Central memory CD8-positive, alpha-beta T cell (primary cell): Measurements from ENCODE around the gene MAML3.

Experiments
- ATAC-seq: fragments of 150-1000 bp; cut with Tn5 transposase; replicated peaks from 2 replicates; pipeline ENCODE4 v1.10.0; 2022; ENCODE audit warnings: mild to moderate bottlenecking, moderate FRiP score, moderate number of reproducible peaks; ENCODE audit not compliant: poor library complexity, severe bottlenecking; ENCODE audit errors: extremely low read depth
- DNase-seq, 2 donors: peaks; one replicate each; pipeline ENCODE4 v3.0.0; 2021; ENCODE audit warnings: low spot score in 2 of 2
- H3K27ac Mint-ChIP-seq: one replicate; pipeline ENCODE4 v1.8.0; 2022; ENCODE audit warnings: low read depth, mild to moderate bottlenecking, moderate library complexity, mixed read lengths
- H3K27me3 Mint-ChIP-seq: one replicate; pipeline ENCODE4 v1.8.0; 2022; ENCODE audit warnings: mixed read lengths
- H3K36me3 Mint-ChIP-seq: one replicate; pipeline ENCODE4 v1.8.0; 2022; ENCODE audit warnings: mild to moderate bottlenecking, moderate library complexity, mixed read lengths; ENCODE audit not compliant: insufficient read depth
- H3K4me1 Mint-ChIP-seq: one replicate; pipeline ENCODE4 v1.8.0; 2022; ENCODE audit warnings: mixed read lengths
- H3K4me3 Mint-ChIP-seq: one replicate; pipeline ENCODE4 v1.8.0; 2022; ENCODE audit warnings: mild to moderate bottlenecking, moderate library complexity, mixed read lengths
- H3K9me3 Mint-ChIP-seq: one replicate; pipeline ENCODE4 v1.8.0; 2022; ENCODE audit warnings: mixed read lengths

The MAML3 gene

GRCh38 chr4:140172960-140173359 lies 19.0 kb upstream of the MAML3 start:
- no peak overlapping the region for H3K27ac Mint-ChIP-seq
- DNase-seq (no peak), ATAC-seq (no peak)
- no peaks in the 10 kb centered on the region for H3K4me1 Mint-ChIP-seq
- H3K9me3 Mint-ChIP-seq = no peaks in the 10 kb centered on the region
- no peaks in the 10 kb centered on the region for H3K36me3 Mint-ChIP-seq
- peaks cover 35% of the 10 kb centered on the region for H3K27me3 Mint-ChIP-seq
- H3K4me3 Mint-ChIP-seq = no peak overlapping the region

DNA sequence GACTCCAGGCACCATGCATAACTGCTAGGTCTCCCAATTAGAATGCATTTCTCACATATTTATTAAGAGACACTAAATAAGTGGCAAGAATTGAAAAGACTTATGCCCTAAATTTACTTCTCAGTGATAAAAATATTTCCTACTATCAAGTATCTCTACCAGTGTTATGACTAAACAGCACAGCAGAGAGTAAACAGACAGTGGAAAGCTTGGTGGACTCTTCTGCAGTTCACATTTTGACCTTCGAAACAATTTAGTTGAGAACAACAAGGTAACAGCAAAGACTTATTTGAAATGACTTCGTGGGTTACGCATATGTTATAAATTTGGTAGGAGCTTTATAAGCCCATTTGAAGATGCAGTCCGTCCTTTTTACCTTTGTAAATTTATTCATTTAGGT lies 16.3 kb upstream of the MAML3 start:
- ATAC-seq = no peak
- DNase-seq = no peak
- H3K27ac Mint-ChIP-seq = no peak overlapping the region
- H3K27me3 Mint-ChIP-seq = peaks cover 9% of the 10 kb centered on the region
- no peaks in the 10 kb centered on the region for H3K4me1 Mint-ChIP-seq
- no peak overlapping the region for H3K4me3 Mint-ChIP-seq
- H3K36me3 Mint-ChIP-seq = no peaks in the 10 kb centered on the region
- no peaks in the 10 kb centered on the region for H3K9me3 Mint-ChIP-seq

- ATAC-seq (no peak), DNase-seq (no peak)
- no peaks in the 10 kb centered on the region for H3K4me1 Mint-ChIP-seq
- no peaks in the 10 kb centered on the region for H3K27me3 Mint-ChIP-seq
- H3K27ac Mint-ChIP-seq = no peak overlapping the region
- no peaks in the 10 kb centered on the region for H3K36me3 Mint-ChIP-seq
- no peaks in the 10 kb centered on the region for H3K9me3 Mint-ChIP-seq
- H3K4me3 Mint-ChIP-seq = no peak overlapping the region
Measured at GRCh38 chr4:140168936-140169335, 15.0 kb upstream of the MAML3 start.

GRCh38 chr4:140168474-140168873 lies 14.5 kb upstream of the MAML3 start:
- Mint-ChIP-seq H3K36me3 (no peaks in the 10 kb centered on the region), H3K4me1 (no peaks in the 10 kb centered on the region), H3K4me3 (no peak overlapping the region), H3K27me3 (peaks cover 5% of the 10 kb centered on the region), H3K27ac (no peak overlapping the region), H3K9me3 (no peaks in the 10 kb centered on the region)
- DNase-seq = no peak
- ATAC-seq = no peak

DNA sequence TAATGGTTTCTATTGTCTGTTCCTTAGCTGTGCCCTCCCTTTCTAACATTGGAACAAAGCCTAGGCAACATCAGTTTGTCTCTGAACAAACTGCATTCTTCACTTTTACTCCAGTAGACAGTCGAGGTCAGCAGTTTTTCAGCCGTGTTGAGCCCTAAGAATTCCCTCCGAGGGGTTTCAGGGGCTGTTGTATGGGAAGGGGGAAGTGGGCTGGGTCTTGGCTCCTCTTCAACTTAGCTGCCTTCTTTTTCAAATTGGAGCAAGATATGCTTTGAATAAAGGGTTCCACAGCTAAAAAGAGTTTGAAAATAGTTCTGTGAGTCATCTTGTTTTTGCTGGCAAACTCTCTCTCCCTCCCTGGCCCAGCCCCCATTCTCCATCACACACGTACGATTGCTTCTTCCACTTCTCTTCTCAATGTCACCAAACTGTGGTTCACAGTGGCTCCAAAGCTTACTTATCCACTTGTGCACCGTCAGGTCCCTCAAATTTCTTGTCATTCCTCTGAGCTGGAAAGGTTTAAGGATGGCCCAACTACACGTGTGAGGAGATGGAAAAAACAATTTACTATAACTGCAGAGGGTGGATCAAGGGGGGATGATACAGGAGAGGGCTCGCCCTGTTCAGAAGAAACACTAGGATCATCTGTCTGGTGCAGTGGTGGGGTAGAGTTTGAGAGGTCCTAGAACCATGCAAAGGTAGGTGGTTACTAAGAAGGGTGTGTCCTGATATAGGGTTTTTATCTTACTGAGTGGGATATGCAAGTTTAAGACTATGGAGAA lies 9.2 kb upstream of the MAML3 start:
- H3K27me3 Mint-ChIP-seq = peaks cover 11% of the 10 kb centered on the region
- no peak overlapping the region for H3K27ac Mint-ChIP-seq
- no peaks in the 10 kb centered on the region for H3K9me3 Mint-ChIP-seq
- H3K4me1 Mint-ChIP-seq = no peaks in the 10 kb centered on the region
- no peaks in the 10 kb centered on the region for H3K36me3 Mint-ChIP-seq
- no peak overlapping the region for H3K4me3 Mint-ChIP-seq
- DNase-seq (no peak), ATAC-seq (no peak)

- DNase-seq (no peak), ATAC-seq (no peak)
- Mint-ChIP-seq H3K27ac (no peak overlapping the region), H3K36me3 (no peaks in the 10 kb centered on the region), H3K9me3 (no peaks in the 10 kb centered on the region), H3K4me1 (no peaks in the 10 kb centered on the region), H3K4me3 (no peak overlapping the region), H3K27me3 (peaks cover 11% of the 10 kb centered on the region)
Measured at GRCh38 chr4:140162596-140162995, 8.6 kb upstream of the MAML3 start.

DNA sequence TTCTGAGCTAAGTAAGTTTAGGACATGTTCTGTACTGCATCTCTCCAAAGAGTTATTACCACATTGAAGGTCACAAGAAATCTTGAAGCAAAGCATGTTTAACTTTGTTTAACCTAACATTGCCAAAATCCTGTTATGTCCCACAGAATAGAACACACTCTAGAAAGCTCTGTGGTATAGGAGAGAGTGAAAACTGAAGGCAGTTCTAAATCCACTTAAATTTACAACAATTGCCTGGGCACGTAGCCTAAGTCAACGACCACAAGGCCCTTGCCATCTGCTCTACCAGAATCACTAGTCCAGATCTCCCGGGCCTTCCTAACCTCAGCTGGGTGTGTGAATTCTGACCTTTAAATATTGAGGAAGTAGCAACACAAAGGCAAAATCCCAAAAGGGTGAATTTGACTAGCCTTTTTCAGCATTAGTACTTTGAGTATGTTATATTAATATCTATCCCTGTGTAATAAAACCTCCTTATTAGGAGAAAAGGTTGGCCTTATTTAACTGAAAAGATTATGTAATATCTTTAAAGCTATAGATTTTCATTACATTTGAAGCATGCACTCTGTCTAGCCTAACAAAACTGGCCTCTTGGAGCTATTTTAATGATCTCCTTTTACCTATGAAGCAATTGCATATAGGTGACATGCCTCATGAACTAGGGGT lies 4.5 kb upstream of the MAML3 start:
- ATAC-seq (no peak), DNase-seq (no peak)
- peaks cover 21% of the 10 kb centered on the region for H3K4me1 Mint-ChIP-seq
- H3K27ac Mint-ChIP-seq = no peak overlapping the region
- H3K36me3 Mint-ChIP-seq = peaks cover 7% of the 10 kb centered on the region
- no peaks in the 10 kb centered on the region for H3K9me3 Mint-ChIP-seq
- peaks cover 13% of the 10 kb centered on the region for H3K27me3 Mint-ChIP-seq
- no peak overlapping the region for H3K4me3 Mint-ChIP-seq

DNA sequence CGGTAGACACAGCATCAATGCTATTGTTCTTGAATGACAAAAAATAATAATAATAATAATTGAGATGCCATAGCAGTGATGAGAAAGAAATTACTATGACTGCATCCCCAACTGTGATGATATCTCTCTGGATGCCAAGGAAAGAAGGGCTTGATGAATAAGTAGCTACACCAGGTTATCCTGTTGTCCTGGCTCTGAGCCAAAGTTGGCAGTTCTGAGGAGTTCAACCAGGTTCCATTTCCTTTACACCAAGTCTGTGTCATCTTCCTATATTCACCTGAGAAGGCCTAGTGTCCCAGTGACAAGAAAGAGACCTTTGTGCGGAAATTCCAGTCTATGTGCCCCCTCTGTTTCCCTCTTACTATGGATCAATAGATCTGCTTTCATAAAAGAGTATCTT lies 3.4 kb upstream of the MAML3 start:
- H3K9me3 Mint-ChIP-seq = no peaks in the 10 kb centered on the region
- DNase-seq (no peak), ATAC-seq (no peak)
- peaks cover 28% of the 10 kb centered on the region for H3K4me1 Mint-ChIP-seq
- H3K4me3 Mint-ChIP-seq = no peak overlapping the region
- H3K27me3 Mint-ChIP-seq = peaks cover 10% of the 10 kb centered on the region
- H3K27ac Mint-ChIP-seq = no peak overlapping the region
- H3K36me3 Mint-ChIP-seq = peaks cover 11% of the 10 kb centered on the region

DNA sequence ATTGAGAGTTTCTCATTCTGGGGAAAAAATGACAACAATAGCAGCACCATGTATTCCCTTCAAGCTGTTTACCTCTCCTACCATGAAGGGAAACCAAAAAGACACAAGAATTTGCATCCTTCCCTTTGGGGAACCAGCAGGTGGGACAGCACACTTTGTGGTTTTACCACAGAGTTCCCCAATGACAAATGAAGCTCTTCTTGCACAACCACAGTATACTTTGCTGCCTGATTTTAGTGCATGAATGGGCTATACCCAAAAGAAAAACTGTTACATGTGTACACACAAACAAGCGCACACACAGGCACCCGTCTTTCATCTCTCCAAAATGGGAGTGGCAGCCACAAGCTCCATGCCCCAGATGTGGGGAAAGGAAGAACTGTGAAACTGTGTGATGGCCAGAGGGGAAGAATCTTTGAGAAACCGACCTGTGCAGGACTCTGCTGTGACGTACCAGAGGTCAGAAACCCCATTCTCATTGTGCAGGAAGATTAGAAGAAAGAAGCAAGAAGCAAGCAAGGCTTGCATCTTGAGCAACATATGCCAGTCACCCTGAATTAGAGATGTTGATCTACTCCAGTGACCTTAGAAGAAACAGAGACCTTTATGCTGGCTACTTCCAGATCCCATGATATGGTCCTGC lies 2.7 kb upstream of the MAML3 start:
- H3K9me3 Mint-ChIP-seq = no peaks in the 10 kb centered on the region
- peaks cover 34% of the 10 kb centered on the region for H3K4me1 Mint-ChIP-seq

DNA sequence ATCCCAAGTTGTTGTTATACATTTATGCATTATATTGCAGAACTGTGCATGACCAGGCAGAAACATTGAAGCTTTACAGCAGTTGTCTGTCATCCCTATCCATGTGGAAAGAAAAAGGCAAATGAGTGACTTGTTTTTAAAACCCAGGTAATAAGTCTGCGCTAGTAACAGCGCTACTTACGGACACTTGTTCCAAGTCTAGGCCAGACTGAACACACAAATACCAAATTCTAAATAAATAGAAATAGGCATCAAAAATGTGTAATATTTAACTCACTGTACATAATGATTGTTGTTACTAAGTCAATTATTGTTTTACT lies 548 bp upstream of the MAML3 start:
- no peak for ATAC-seq
- Mint-ChIP-seq H3K4me1 (peaks cover 34% of the 10 kb centered on the region), H3K4me3 (peak overlapping the region; percentile 90)

More for the DNA sequence above, 2.7 kb upstream of the MAML3 start:
- no peak overlapping the region for H3K4me3 Mint-ChIP-seq
- H3K36me3 Mint-ChIP-seq = peaks cover 14% of the 10 kb centered on the region
- ATAC-seq (no peak), DNase-seq (no peak)
- peaks cover 10% of the 10 kb centered on the region for H3K27me3 Mint-ChIP-seq
- H3K27ac Mint-ChIP-seq = no peak overlapping the region

DNA sequence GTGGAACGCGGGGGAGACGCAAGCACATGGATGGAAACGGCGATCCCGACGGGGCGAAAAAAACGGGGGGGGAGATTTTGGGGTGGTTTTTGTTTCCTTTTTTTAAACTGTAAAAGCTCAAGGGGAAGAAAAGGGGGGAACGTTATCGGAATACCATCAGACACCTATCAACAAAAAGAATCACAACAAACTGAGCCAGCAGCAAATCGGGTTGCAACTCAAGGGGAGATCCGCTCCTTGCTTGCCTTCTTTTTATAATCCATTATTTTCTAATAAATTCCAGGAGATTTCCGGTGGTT lies 616 bp downstream of the MAML3 start:
- H3K4me1 Mint-ChIP-seq = peaks cover 34% of the 10 kb centered on the region
- peak overlapping the region; percentile 32 for H3K27ac Mint-ChIP-seq

More for the DNA sequence above, 548 bp upstream of the MAML3 start:
- H3K27me3 Mint-ChIP-seq = peaks cover 10% of the 10 kb centered on the region
- no peaks in the 10 kb centered on the region for H3K9me3 Mint-ChIP-seq
- peaks cover 20% of the 10 kb centered on the region for H3K36me3 Mint-ChIP-seq
- no peak overlapping the region for H3K27ac Mint-ChIP-seq
- DNase-seq = no peak

DNA sequence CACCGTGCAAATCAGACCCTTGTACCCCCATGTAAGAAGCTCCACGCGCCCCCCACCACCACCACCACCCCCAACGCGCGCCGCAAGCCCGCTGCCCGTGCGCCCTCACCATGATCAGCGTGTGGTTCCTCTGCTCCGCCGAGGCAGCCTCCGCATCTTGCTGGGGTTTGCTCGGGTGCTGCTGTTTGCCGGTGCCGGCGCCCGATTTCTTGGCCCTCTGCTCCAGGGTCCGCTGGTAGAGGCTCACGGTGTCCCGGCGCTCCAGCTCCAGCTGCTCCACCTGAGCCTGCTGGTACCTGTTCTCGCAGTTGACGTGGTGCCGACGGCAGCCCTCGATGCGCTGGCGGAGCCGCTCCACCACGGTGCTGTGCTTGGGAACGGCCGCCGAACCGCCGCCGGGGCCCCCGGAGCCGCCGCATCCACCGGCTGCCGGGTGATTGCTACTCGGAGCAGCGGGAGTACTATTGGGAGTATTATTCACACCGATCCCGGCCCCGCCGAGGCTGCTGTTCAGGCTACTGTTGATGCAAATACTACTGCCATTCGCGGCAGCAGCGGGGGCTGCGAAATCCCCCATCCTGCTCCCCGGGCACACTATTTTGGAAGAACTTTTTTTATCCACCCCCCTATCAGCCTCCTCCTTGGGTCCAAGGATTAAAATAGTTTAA lies 1.1 kb downstream of the MAML3 start:
- Mint-ChIP-seq H3K27me3 (peaks cover 10% of the 10 kb centered on the region), H3K4me1 (peaks cover 34% of the 10 kb centered on the region), H3K4me3 (peak overlapping the region; percentile 90), H3K27ac (no peak overlapping the region), H3K36me3 (peaks cover 20% of the 10 kb centered on the region), H3K9me3 (no peaks in the 10 kb centered on the region)
- DNase-seq (peak in 1 of 2 donors; percentile 17), ATAC-seq (no peak)

More for the DNA sequence above, 616 bp downstream of the MAML3 start:
- DNase-seq = no peak
- Mint-ChIP-seq H3K4me3 (peak overlapping the region; percentile 90), H3K9me3 (no peaks in the 10 kb centered on the region), H3K36me3 (peaks cover 20% of the 10 kb centered on the region), H3K27me3 (peaks cover 10% of the 10 kb centered on the region)
- ATAC-seq = no peak
